Activated CD4-positive, alpha-beta memory T cell treated with anti-CD3 and anti-CD28 coated beads, Interleukin-2, amount 10 ng/mL, durations not matched to agents 7 days and 5 days (primary cell): ENCODE data around the gene LAMA2. TPM values are rescaled to one million over a fixed set of nuclear protein-coding genes. Genes with fewer than 3 reads are reported as not detected.

Source experiments
- CTCF ChIA-PET: fragments of 350-600 bp; sonication (Branson Sonifier 250); formaldehyde crosslinking; loops from one replicate; lab custom pipeline; 2021; ENCODE audit warnings: antibody characterized with exemption, inconsistent platforms; lab: Charles Lee
- POLR2A ChIA-PET: fragments of 350-600 bp; sonication (Branson Sonifier 250); formaldehyde crosslinking; loops from one replicate; lab custom pipeline; 2021; ENCODE audit warnings: antibody characterized with exemption; lab: Charles Lee
- DNase-seq: peaks from one replicate; pipeline ENCODE4 v3.0.0-alpha.2; 2020
- H3K27ac Mint-ChIP-seq: one replicate; pipeline ENCODE4 v1.8.0; 2021; ENCODE audit warnings: mild to moderate bottlenecking, mixed read lengths
- H3K27me3 Mint-ChIP-seq: one replicate; pipeline ENCODE4 v1.8.0; 2021; ENCODE audit warnings: mixed read lengths
- H3K36me3 Mint-ChIP-seq: one replicate; pipeline ENCODE4 v1.8.0; 2021; ENCODE audit warnings: low read depth, mixed read lengths
- H3K4me1 Mint-ChIP-seq: one replicate; pipeline ENCODE4 v1.8.0; 2021; ENCODE audit warnings: mixed read lengths
- H3K4me3 Mint-ChIP-seq: one replicate; pipeline ENCODE4 v1.8.0; 2021; ENCODE audit warnings: mild to moderate bottlenecking, mixed read lengths
- H3K9me3 Mint-ChIP-seq: one replicate; pipeline ENCODE4 v1.8.0; 2021; ENCODE audit warnings: mixed read lengths
- total RNA-seq, 2 experiments: library from RNA; stranded (reverse); gene quantifications; one replicate each; pipeline ENCODE4 v1.2.3, GENCODE V29; 2021

Gene LAMA2
- total RNA-seq, result under 1 TPM; 0.15 to 0.53 TPM

- peaks cover 26% of the 10 kb centered on the region for H3K27me3 Mint-ChIP-seq
- no peaks in the 10 kb centered on the region for H3K9me3 Mint-ChIP-seq
Measured at GRCh38 chr6:128882991-128883611, at the start of gene LAMA2. Gene LAMA2, plus strand, starts transcription at chr6:128883138. Its CDS starts 108 bp downstream, at chr6:128883246.

GRCh38 chr6:128836761-128837160 is 46.2 kb upstream of the LAMA2 start:
- H3K27me3 Mint-ChIP-seq, result no peaks in the 10 kb centered on the region
- H3K4me1 Mint-ChIP-seq, result no peaks in the 10 kb centered on the region
- H3K36me3 Mint-ChIP-seq, result no peaks in the 10 kb centered on the region
- no peak overlapping the region for H3K4me3 Mint-ChIP-seq
- H3K27ac Mint-ChIP-seq, result no peak overlapping the region
- peaks cover 3% of the 10 kb centered on the region for H3K9me3 Mint-ChIP-seq
- CTCF ChIA-PET, result no interaction called here
- POLR2A ChIA-PET, result no interaction called here
- no peak for DNase-seq

More at GRCh38 chr6:128882991-128883611, at the start of gene LAMA2:
- ChIA-PET CTCF (no interaction called here), POLR2A (no interaction called here)
- H3K36me3 Mint-ChIP-seq, result no peaks in the 10 kb centered on the region
- H3K4me1 Mint-ChIP-seq, result no peaks in the 10 kb centered on the region
- no peak for DNase-seq
- no peak within 1 kb of the TSS for H3K27ac Mint-ChIP-seq
- no peak within 1 kb of the TSS for H3K4me3 Mint-ChIP-seq

GRCh38 chr6:128841518-128841917 is 41.4 kb upstream of the LAMA2 start:
- Mint-ChIP-seq H3K4me1 (no peaks in the 10 kb centered on the region), H3K9me3 (peaks cover 3% of the 10 kb centered on the region), H3K27me3 (no peaks in the 10 kb centered on the region), H3K36me3 (no peaks in the 10 kb centered on the region), H3K27ac (no peak overlapping the region), H3K4me3 (no peak overlapping the region)
- DNase-seq, result no peak
- CTCF ChIA-PET, result no interaction called here
- POLR2A ChIA-PET, result no interaction called here

GRCh38 chr6:128844598-128844997 is 38.3 kb upstream of the LAMA2 start:
- CTCF ChIA-PET, result no interaction called here
- Mint-ChIP-seq H3K4me3 (no peak overlapping the region), H3K27me3 (no peaks in the 10 kb centered on the region), H3K9me3 (no peaks in the 10 kb centered on the region), H3K4me1 (no peaks in the 10 kb centered on the region), H3K36me3 (no peaks in the 10 kb centered on the region), H3K27ac (no peak overlapping the region)
- POLR2A ChIA-PET, result no interaction called here
- no peak for DNase-seq

GRCh38 chr6:128847431-128848210 is 35.3 kb upstream of the LAMA2 start:
- no peak for DNase-seq
- Mint-ChIP-seq H3K4me1 (no peaks in the 10 kb centered on the region), H3K4me3 (no peak overlapping the region), H3K9me3 (no peaks in the 10 kb centered on the region), H3K27ac (no peak overlapping the region), H3K36me3 (no peaks in the 10 kb centered on the region), H3K27me3 (peaks cover 2% of the 10 kb centered on the region)
- ChIA-PET CTCF (no interaction called here), POLR2A (no interaction called here)

GRCh38 chr6:128848212-128848935 is 34.6 kb upstream of the LAMA2 start:
- Mint-ChIP-seq H3K27ac (no peak overlapping the region), H3K27me3 (peaks cover 2% of the 10 kb centered on the region), H3K9me3 (no peaks in the 10 kb centered on the region), H3K4me1 (no peaks in the 10 kb centered on the region), H3K36me3 (no peaks in the 10 kb centered on the region), H3K4me3 (no peak overlapping the region)
- POLR2A ChIA-PET, result no interaction called here
- no peak for DNase-seq
- CTCF ChIA-PET, result no interaction called here

- no peaks in the 10 kb centered on the region for H3K4me1 Mint-ChIP-seq
- DNase-seq, result no peak
- ChIA-PET CTCF (no interaction called here), POLR2A (no interaction called here)
- H3K9me3 Mint-ChIP-seq, result no peaks in the 10 kb centered on the region
- peaks cover 1% of the 10 kb centered on the region for H3K27me3 Mint-ChIP-seq
- no peaks in the 10 kb centered on the region for H3K36me3 Mint-ChIP-seq
- H3K4me3 Mint-ChIP-seq, result no peak overlapping the region
- no peak overlapping the region for H3K27ac Mint-ChIP-seq
Measured at GRCh38 chr6:128855581-128856085, 27.3 kb upstream of the LAMA2 start.

- H3K27ac Mint-ChIP-seq, result no peak overlapping the region
- H3K27me3 Mint-ChIP-seq, result no peaks in the 10 kb centered on the region
- no peaks in the 10 kb centered on the region for H3K4me1 Mint-ChIP-seq
- ChIA-PET POLR2A (no interaction called here), CTCF (no interaction called here)
- no peaks in the 10 kb centered on the region for H3K36me3 Mint-ChIP-seq
- H3K9me3 Mint-ChIP-seq, result no peaks in the 10 kb centered on the region
- H3K4me3 Mint-ChIP-seq, result no peak overlapping the region
- no peak for DNase-seq
Measured at GRCh38 chr6:128857806-128858205, 25.1 kb upstream of the LAMA2 start.

- H3K27ac Mint-ChIP-seq, result no peak overlapping the region
- H3K36me3 Mint-ChIP-seq, result no peaks in the 10 kb centered on the region
- ChIA-PET CTCF (no interaction called here), POLR2A (no interaction called here)
- no peak overlapping the region for H3K4me3 Mint-ChIP-seq
- peaks cover 2% of the 10 kb centered on the region for H3K27me3 Mint-ChIP-seq
- DNase-seq, result no peak
- H3K4me1 Mint-ChIP-seq, result no peaks in the 10 kb centered on the region
- H3K9me3 Mint-ChIP-seq, result no peaks in the 10 kb centered on the region
Measured at GRCh38 chr6:128860782-128861181, 22.2 kb upstream of the LAMA2 start.

- H3K4me3 Mint-ChIP-seq, result no peak overlapping the region
- H3K27me3 Mint-ChIP-seq, result peaks cover 2% of the 10 kb centered on the region
- no peaks in the 10 kb centered on the region for H3K36me3 Mint-ChIP-seq
- H3K9me3 Mint-ChIP-seq, result no peaks in the 10 kb centered on the region
- no peak for DNase-seq
- no peaks in the 10 kb centered on the region for H3K4me1 Mint-ChIP-seq
- H3K27ac Mint-ChIP-seq, result no peak overlapping the region
- ChIA-PET POLR2A (no interaction called here), CTCF (no interaction called here)
Measured at GRCh38 chr6:128863983-128864382, 19.0 kb upstream of the LAMA2 start.

- CTCF ChIA-PET, result no interaction called here
- Mint-ChIP-seq H3K9me3 (no peaks in the 10 kb centered on the region), H3K27me3 (peaks cover 2% of the 10 kb centered on the region), H3K36me3 (no peaks in the 10 kb centered on the region), H3K27ac (no peak overlapping the region), H3K4me3 (no peak overlapping the region), H3K4me1 (no peaks in the 10 kb centered on the region)
- no peak for DNase-seq
- POLR2A ChIA-PET, result no interaction called here
Measured at GRCh38 chr6:128870746-128871145, 12.2 kb upstream of the LAMA2 start.

GRCh38 chr6:128874863-128875262 is 8.1 kb upstream of the LAMA2 start:
- DNase-seq, result no peak
- no peaks in the 10 kb centered on the region for H3K9me3 Mint-ChIP-seq
- peaks cover 4% of the 10 kb centered on the region for H3K27me3 Mint-ChIP-seq
- no peak overlapping the region for H3K4me3 Mint-ChIP-seq
- ChIA-PET POLR2A (no interaction called here), CTCF (no interaction called here)
- no peaks in the 10 kb centered on the region for H3K36me3 Mint-ChIP-seq
- no peaks in the 10 kb centered on the region for H3K4me1 Mint-ChIP-seq
- no peak overlapping the region for H3K27ac Mint-ChIP-seq

GRCh38 chr6:128882560-128882959 is 378 bp upstream of the LAMA2 start:
- Mint-ChIP-seq H3K9me3 (no peaks in the 10 kb centered on the region), H3K4me1 (no peaks in the 10 kb centered on the region), H3K4me3 (no peak overlapping the region), H3K27me3 (peaks cover 26% of the 10 kb centered on the region), H3K36me3 (no peaks in the 10 kb centered on the region), H3K27ac (no peak overlapping the region)
- CTCF ChIA-PET, result no interaction called here
- POLR2A ChIA-PET, result no interaction called here
- DNase-seq, result no peak
